Neural cell (in vitro differentiated cells): ENCODE results near the gene LPIN3. TPM values are rescaled to one million over a fixed set of nuclear protein-coding genes. Genes with fewer than 3 reads are reported as not detected.
A peak's percentile ranks its signal among the peaks of the same experiment; 100 is the strongest.

Experiments
- H2AFZ ChIP-seq: fragments of 200-600, 300-800 bp; sonication (generic), shearing (Covaris generic); 2 replicates; pipeline ENCODE4 v1.6.0; 2014; ENCODE audit warnings: low read depth, mild to moderate bottlenecking, antibody characterized with exemption, low read length, moderate library complexity
- H3F3A ChIP-seq: fragments of 200-600 bp; shearing (Covaris generic); 2 replicates; pipeline ENCODE4 v1.6.1; 2016; ENCODE audit warnings: mild to moderate bottlenecking, moderate library complexity, mixed read lengths, antibody characterized with exemption, low read length; ENCODE audit not compliant: insufficient read depth, poor library complexity, severe bottlenecking
- H3K27ac ChIP-seq: fragments of 200-600, 300-800 bp; sonication (generic), shearing (Covaris generic); 2 replicates; pipeline ENCODE4 v1.5.1; 2014; ENCODE audit warnings: mild to moderate bottlenecking, low read length, moderate library complexity
- H3K27me3 ChIP-seq: fragments of 300-800, 200-600 bp; sonication (generic), shearing (Covaris generic); 2 replicates; pipeline ENCODE4 v1.6.0; 2014; ENCODE audit warnings: mild to moderate bottlenecking, low read depth, low read length, moderate library complexity; ENCODE audit not compliant: insufficient read depth
- H3K36me3 ChIP-seq: fragments of 300-800, 200-600 bp; sonication (generic), shearing (Covaris generic); 2 replicates; pipeline ENCODE4 v1.5.1; 2014; ENCODE audit warnings: mild to moderate bottlenecking, antibody characterized with exemption, low read length, moderate library complexity; ENCODE audit not compliant: insufficient read depth
- H3K4me2 ChIP-seq: fragments of 300-800, 200-600 bp; sonication (generic), shearing (Covaris generic); 2 replicates; pipeline ENCODE4 v1.6.0; 2014; ENCODE audit warnings: mild to moderate bottlenecking, low read length
- H3K4me3 ChIP-seq: fragments of 300-800, 200-600 bp; sonication (generic), shearing (Covaris generic); 2 replicates; pipeline ENCODE4 v1.5.1; 2014; ENCODE audit warnings: mild to moderate bottlenecking, low read length, moderate library complexity
- H3K79me2 ChIP-seq: fragments of 200-600 bp; shearing (Covaris generic); replicated peaks from 2 replicates; pipeline ENCODE4 v1.6.0; 2014; ENCODE audit warnings: mild to moderate bottlenecking, low read length, moderate library complexity; ENCODE audit not compliant: insufficient read depth
- H3K9ac ChIP-seq: fragments of 300-800, 200-600 bp; sonication (generic), shearing (Covaris generic); 2 replicates; pipeline ENCODE4 v1.6.1; 2016; ENCODE audit warnings: mild to moderate bottlenecking, low read length, mixed read lengths
- H3K9me2 ChIP-seq: fragments of 200-600 bp; shearing (Covaris generic); 2 replicates; pipeline ENCODE4 v1.6.1; 2016; ENCODE audit warnings: mild to moderate bottlenecking, low read length, mixed read lengths; ENCODE audit not compliant: insufficient read depth
- H3K9me3 ChIP-seq: fragments of 200-600, 300-800 bp; sonication (generic), shearing (Covaris generic); 2 replicates; pipeline ENCODE4 v1.6.1; 2016; ENCODE audit warnings: mild to moderate bottlenecking, mixed run types, low read length, moderate library complexity, mixed read lengths
- H4K20me1 ChIP-seq: fragments of 200-600 bp; shearing (Covaris generic); 2 replicates; pipeline ENCODE4 v1.6.1; 2016; ENCODE audit warnings: mild to moderate bottlenecking, mixed run types; ENCODE audit not compliant: insufficient read depth
- CTCF ChIP-seq: fragments of 450-650 bp; IDR thresholded peaks from 2 replicates; pipeline ENCODE4 v1.5.1; 2014; ENCODE audit warnings: antibody characterized with exemption, mild to moderate bottlenecking, moderate library complexity; ENCODE audit not compliant: poor library complexity, severe bottlenecking
- EP300 ChIP-seq: fragments of 450-650 bp; conservative IDR thresholded peaks from 2 replicates; pipeline ENCODE4 v1.6.1; 2014; ENCODE audit warnings: antibody characterized with exemption, mild to moderate bottlenecking, moderate library complexity; ENCODE audit not compliant: poor library complexity, severe bottlenecking
- EZH2 ChIP-seq: fragments of 200-600, 300-800 bp; shearing (Covaris generic), sonication (generic); IDR thresholded peaks from 2 replicates; pipeline ENCODE4 v1.6.1; 2014; ENCODE audit warnings: antibody characterized with exemption, low read length, borderline replicate concordance, mild to moderate bottlenecking; ENCODE audit not compliant: insufficient read depth, poor library complexity, severe bottlenecking
- MXI1 ChIP-seq: fragments of 450-650 bp; conservative IDR thresholded peaks from 2 replicates; pipeline ENCODE4 v1.6.1; 2014; ENCODE audit warnings: antibody characterized with exemption, mild to moderate bottlenecking; ENCODE audit not compliant: poor library complexity, severe bottlenecking
- POLR2AphosphoS5 ChIP-seq: IDR thresholded peaks from 2 replicates; pipeline ENCODE4 v1.6.1; 2012
- RAD21 ChIP-seq: fragments of 450-650 bp; conservative IDR thresholded peaks from 2 replicates; pipeline ENCODE4 v1.6.1; 2014; ENCODE audit warnings: antibody characterized with exemption, mild to moderate bottlenecking, moderate library complexity
- REST ChIP-seq: IDR thresholded peaks from 2 replicates; pipeline ENCODE4 v1.6.1; 2012; ENCODE audit warnings: borderline replicate concordance
- SMC3 ChIP-seq: fragments of 450-650 bp; conservative IDR thresholded peaks from 2 replicates; pipeline ENCODE4 v1.6.1; 2014; ENCODE audit warnings: antibody characterized with exemption, mild to moderate bottlenecking, moderate library complexity; ENCODE audit not compliant: poor library complexity
- TAF1 ChIP-seq: IDR thresholded peaks from 2 replicates; pipeline ENCODE4 v1.6.1; 2012; ENCODE audit warnings: low read depth
- polyA plus RNA-seq: library from polyadenylated mRNA; depleted of rRNA; stranded (reverse); fragments of >200 nt; gene quantifications from 2 replicates; pipeline ENCODE4 v1.2.3, GENCODE V29; 2014

The LPIN3 gene
- polyA plus RNA-seq, 1 donor from 2014 or later: not detected

- H3K79me2 ChIP-seq: no peaks in the 10 kb centered on the region
- H3K36me3 ChIP-seq: no peaks in the 10 kb centered on the region
- no peak overlapping the region for H3K27ac ChIP-seq
- H3K9ac ChIP-seq: no peak overlapping the region
- H3K27me3 ChIP-seq: no peaks in the 10 kb centered on the region
- TF ChIP-seq SMC3 (no peak), EZH2 (no peak), POLR2AphosphoS5 (no peak), REST (no peak)
- H3K9me3 ChIP-seq: no peaks in the 10 kb centered on the region
- no peaks in the 10 kb centered on the region for H4K20me1 ChIP-seq
- no peaks in the 10 kb centered on the region for H3F3A ChIP-seq
- no peak overlapping the region for H3K4me2 ChIP-seq
- no peak overlapping the region for H2AFZ ChIP-seq
- H3K4me3 ChIP-seq: no peak overlapping the region
- no peaks in the 10 kb centered on the region for H3K9me2 ChIP-seq
Measured at GRCh38 chr20:41336711-41337492, 3.7 kb upstream of the LPIN3 start.

GRCh38 chr20:41339957-41340326, 679 bp upstream of the LPIN3 start:
- TF ChIP-seq TAF1: no peak
- TF ChIP-seq EP300: no peak
- peak; percentile 99 for TF ChIP-seq RAD21
- peak; percentile 99 for TF ChIP-seq CTCF
- no peak for TF ChIP-seq POLR2AphosphoS5
- TF ChIP-seq SMC3: peak; percentile 99
- peak; percentile 16 for TF ChIP-seq MXI1
- no peak for TF ChIP-seq EZH2
- Histone ChIP-seq H3K9me3 (no peaks in the 10 kb centered on the region), H3K9me2 (no peaks in the 10 kb centered on the region), H3K36me3 (no peaks in the 10 kb centered on the region), H3K79me2 (no peaks in the 10 kb centered on the region), H3K27me3 (no peaks in the 10 kb centered on the region), H3K9ac (no peak overlapping the region), H3F3A (no peaks in the 10 kb centered on the region), H4K20me1 (no peaks in the 10 kb centered on the region), H3K4me3 (peak overlapping the region; percentile 54), H3K4me2 (no peak overlapping the region), H3K27ac (no peak overlapping the region), H2AFZ (no peak overlapping the region)
